Inflammatory macrophage treated with lipopolysaccharide for 4 hours (primary cell): ENCODE measurements around the gene EYS.

Source experiments
- DNase-seq: peaks from one replicate; pipeline ENCODE4 v3.0.0-alpha.2; 2020

The EYS gene

DNA sequence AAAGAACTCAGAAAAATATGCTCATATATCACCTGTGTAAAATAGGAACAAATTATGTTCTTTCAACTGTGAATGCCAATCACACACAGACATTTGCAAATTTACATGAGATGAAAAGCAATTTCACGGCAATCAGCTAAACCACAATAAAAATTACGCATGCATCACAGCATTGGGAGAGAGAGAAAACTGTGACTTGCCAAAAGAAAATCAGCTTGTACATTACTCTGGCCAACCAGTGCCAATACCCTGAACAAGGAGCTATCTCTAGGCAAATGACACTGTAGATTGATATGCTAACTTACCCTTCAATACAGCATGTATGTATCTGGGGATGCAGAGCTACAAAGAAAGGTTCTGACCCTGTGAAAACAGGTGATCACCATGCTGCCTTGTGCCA, 515.6 kb downstream of the EYS start:
- no peak for DNase-seq

DNA sequence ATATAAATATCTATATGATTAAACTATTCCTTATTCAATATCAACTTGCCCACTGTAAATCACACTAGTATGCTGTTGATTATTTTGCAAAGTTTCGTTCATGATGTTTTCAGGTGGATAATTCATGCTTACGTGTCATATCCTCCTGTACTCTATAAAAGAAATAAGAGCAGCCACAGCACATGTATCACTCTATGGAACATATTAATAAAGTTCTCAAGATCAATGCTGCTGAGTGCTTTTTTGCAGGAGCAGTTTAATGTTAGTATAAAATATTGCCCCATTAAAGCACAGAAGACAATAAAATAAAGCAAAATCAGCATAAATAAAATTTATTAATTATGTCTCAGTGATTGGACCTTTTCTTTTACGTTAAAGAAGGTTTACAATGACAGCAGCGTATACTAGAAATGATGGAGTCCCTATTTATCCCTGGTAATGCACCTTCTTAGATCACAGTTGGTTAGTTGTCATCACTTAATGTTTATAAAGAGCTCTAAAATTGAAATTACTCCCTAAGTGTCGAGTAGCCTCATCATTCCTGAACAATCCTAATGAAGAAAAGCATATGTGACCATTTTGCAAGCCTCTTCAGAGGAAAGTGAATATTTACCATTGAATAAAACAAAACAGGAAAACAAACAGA, 517.7 kb downstream of the EYS start:
- DNase-seq = no peak

DNA sequence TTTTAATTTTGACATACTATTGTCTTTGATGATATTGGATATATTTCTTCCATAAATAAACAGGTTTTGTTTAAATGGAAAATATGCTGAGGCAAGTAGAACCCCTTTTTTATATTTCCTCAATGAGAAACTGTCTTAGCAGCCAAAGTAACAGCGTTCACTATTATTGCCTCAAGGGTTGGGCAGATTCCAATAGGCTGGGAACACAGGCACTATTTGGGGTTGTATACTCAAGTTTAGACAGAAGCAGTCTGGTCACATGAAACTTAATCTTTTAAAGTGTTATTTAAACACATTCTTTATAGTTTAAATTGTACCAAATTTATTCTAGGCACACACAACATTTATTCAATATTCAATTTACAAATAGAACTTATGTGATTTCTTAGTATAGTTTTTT, 520.2 kb downstream of the EYS start:
- no peak for DNase-seq

DNA sequence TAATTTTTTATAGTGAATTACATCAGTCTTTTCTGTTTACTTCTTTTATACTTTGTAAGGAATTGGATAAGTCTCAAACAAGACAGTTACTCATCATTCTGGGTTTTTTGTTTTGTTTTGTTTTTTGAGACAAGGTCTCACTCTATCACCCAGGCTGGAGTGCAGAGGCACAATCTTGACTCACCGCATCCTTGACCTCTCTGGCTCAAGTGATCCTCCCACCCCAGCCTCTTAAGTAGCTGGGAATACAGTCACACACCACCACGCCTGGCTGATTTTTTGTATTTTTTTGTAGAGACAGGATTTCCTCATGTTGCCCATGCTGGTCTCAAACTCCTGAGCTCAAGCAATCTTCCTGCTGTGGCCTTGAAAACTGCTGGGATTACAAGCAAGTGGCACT, 524.3 kb downstream of the EYS start:
- DNase-seq = no peak

DNA sequence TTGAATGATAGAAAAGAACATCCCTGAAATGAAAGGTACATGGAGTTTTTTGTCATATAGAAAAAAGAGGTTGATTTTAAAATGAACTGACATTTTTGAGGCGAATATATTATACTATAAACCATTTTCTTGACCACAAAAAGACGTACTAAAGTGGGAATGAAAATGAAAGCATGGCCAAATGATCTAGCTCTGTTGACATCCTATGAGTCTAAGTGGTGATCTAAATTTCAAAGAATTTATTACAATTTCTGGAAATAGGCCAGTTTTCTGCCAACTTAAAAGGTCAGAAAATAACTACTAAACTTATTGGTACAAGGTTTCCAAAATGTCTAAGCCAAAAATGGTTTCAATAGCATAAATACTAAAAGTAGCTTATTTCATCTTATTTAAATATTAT, 536.8 kb downstream of the EYS start:
- no peak for DNase-seq

DNA sequence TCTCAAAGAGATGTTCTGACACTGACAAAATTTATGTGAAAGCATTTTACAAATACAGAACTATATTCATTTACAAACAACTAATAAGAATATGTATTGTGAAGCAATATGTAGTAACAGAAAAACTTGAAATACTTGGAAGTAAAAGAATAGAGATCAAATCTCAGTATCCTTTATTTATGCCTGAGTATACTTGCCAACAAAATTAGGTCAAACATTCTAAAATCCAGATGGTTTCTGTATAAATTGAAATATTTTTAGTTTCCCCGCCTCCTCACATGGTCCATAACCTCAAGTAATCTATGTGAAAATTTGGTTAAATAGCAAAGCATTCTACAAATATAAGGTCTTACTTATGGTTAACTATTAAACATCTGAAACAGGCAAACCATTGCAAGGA, 545.4 kb downstream of the EYS start:
- no peak for DNase-seq

DNA sequence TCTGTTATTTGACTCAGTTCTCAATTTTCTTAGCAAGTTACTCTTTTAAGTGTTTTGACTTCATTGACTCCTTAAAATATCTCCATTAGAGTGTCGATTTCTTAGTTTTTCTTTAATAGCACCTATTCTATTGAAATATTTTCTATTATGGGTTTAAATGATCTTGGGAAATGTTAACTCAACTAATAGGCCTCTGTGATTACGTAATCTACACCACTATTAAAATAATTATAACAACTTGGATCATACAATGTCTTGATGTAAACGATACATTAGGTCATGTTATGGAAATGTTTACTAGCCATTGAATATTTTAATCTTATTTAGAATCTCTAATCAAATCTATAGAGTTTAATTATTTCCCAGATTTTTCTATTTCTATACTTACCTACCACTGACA, 550.0 kb downstream of the EYS start:
- no peak for DNase-seq

DNA sequence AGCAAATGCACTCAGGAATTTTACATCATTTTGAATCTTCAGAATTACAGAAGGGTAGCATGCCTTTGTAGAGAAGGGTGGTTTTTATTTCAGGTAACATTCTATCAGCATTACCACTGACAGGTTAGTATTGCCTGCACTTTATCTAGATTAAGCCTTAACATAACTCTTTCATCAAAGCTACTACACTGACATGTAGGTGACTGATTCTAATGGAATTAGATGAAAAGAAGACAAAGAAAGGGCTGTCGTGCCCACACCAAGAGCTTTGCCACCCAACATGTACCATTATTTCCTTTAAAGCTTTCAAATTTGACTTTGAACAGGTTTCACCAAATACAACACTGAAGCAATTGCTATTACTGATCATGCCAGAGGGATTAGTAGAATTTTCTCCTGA, 551.9 kb downstream of the EYS start:
- no peak for DNase-seq

DNA sequence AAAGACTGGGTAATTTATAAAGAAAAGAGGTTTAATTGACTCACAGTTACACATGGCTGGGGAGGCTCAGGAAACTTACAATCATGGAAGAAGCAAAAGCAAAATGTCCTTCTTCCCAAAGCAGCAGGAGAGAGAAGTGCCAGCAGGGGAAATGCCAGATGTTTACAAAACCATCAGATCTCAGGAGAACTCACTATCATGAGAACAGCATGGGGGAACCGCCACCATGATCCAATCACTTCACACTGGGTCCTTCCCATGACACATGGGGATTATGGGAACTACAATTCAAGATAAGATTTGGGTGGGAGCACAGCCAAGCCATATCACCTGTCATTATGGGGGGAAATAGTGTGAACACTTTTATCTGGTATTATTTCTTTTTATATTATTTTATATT, 557.2 kb downstream of the EYS start:
- DNase-seq = no peak

DNA sequence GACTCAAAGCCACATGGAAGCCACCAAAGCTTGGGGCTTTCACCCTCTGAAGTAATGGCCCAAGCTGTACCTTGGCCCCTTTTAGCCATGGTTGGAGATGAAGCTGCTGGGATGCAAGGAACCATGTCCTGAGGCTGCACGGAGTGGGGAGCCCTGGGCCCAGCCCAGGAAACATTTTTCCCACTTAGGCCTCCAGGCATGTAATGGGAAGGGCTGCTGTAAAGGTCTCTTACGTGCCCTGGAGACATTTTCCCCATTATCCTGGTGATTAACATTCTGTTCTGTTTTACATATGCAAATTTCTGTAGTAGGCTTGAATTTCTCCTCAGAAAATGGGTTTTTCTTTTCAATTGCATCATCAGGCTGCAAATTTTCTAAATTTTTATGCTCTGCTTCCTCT, 558.2 kb downstream of the EYS start:
- no peak for DNase-seq

DNA sequence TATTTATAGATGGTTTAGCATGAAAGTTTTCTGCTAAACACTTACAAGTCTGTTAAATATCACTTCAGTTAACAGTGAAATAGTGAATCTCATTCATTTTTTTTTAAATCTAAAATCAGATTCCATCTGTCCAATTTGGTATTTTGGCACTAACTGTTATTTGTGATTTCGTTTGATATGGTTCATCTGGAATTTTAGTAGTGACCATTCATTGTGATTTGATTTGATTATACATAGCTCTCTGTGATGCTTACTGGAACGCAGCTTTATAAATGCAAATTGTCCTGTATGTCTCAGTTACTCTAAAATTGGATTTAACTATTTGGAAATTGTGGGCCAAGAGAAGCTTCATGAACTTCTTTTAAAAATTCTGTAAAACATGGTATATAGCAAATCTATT, 571.5 kb downstream of the EYS start:
- DNase-seq = no peak

DNA sequence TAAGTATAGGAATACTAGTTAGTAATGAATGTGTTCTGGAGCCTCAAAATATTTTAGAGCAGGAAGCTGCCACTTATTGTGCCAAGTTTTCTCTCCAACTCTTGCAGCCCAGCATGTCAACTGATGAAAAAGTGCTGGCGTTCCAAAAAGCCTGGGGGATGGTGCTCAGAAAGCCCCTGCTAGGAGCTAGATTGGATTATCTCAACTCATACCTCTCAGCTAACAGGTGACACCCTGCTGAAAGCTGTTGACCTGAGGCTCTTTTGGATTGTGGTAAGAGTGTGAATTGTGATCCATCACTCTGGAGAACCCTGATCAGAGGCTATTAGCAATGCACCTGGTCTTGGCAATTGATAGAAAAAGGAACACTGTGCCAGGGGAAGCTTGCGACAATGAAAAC, 580.4 kb downstream of the EYS start:
- DNase-seq = no peak

DNA sequence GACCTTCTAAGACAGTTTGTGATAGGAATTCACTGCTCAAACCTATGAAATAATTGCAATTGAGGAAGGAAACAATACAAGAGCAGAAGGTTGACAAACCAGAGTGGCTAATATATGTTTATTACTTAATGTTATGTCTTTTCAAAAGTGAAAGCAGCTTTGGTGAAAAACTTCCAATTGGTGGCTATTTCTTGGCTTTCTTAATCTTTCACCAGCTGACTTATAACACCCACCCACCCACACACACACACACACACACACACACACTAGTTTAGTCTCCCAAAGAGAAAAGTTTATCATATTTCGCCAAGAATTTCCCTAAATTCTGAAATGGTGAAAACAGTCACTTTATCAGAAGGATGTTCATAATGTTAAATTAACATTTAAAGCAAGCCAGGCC, 583.5 kb downstream of the EYS start:
- peak; percentile 2 for DNase-seq

DNA sequence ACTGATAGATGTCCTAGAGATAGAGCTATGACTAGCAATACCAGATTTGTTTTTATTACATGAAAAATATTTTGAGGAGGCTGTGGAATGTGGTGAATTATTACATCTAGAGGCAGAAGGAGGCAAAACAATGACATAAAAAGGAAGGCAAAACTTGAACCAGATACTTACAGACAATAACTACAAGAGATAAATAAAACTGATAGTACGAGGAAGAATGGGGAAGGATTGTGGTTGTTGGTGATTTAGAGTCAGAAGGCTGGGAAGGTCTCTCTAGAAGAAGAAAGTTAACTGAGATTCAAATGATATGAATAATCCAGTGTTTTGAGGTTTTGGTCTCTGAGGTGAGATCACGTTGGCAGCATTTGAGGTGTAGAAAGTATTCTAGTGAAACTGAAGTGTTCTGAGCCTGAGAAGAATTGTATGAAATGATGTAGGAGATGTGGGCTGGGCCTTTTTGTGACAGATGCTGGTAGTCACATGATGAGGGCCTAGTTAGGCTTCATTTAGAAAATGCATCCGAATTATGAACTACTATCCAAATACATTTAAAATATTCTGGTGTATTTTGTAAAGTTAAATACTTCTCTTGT, 589.1 kb downstream of the EYS start:
- DNase-seq = no peak

DNA sequence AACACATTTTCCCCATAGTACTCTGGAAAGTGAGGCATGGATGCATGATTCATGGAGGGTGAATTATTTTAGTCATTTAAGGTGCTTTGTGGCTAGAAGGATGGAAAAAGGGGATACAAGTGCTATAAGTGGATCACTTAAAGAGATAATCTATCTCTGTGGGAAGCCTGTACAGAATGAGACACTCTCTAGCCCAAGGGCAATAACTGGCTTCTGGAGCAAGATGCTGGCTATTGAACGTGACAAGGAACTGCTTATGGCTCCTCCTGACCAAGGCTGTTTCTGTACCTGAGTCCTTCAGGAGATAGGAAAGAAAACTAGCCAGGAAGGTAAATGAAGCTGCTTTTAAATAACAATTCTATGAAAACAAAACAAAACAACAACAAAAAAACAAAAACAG, 590.7 kb downstream of the EYS start:
- DNase-seq = no peak

DNA sequence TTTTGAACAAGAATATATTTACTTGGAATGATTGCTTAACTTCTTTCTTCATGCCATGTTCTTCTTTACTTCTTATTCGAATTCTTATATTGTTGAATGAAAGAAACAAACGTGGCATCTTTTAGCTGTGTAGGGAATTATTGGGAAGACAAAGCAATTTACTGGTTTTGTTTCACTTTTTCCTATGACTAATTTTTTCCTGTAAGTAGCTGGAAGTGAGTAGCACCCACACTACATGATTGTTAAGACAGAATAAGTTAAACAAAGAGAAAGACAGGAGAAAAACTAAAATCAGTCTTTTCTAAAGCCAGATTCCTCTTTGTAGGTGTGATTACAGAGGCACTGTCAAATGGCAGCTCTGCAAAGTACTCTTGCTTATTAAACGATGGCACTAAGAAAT, 593.4 kb downstream of the EYS start:
- no peak for DNase-seq

DNA sequence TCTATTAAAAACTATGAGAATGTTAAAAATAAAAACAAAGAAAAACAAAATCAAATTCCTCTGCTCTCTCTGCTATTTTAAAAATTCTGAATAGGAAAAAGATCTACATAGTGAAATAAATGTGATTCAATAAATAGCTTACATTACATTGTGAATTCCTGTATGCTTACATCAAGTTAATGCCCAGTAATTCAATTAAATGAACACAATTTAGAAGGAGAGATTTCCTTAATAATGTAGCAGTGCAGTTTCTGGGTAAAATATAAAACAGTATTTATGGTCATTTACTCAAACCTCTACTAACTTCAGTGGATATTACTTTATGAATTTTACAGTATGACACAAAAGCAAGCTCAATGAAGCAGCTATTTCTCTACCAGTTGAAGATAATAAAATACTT, 594.6 kb downstream of the EYS start:
- DNase-seq = no peak

DNA sequence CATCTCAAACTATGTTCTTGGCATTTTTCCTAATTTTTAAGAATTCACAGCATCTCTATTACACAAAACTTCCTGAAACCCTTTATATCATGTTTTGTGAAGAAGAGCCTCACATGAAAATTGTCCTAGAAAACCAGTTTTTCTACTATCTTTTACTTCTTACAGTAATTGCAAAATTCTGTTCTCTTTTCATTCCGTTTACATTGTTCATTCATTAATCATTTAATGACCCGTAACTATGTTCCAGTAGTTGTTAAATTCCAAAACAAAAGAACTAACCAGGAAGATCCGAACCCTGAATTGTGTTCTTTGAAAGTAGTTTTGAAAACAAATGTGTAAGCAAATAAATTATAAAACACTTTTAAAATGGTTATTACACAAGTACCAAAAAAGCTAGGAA, 597.0 kb downstream of the EYS start:
- DNase-seq = no peak

DNA sequence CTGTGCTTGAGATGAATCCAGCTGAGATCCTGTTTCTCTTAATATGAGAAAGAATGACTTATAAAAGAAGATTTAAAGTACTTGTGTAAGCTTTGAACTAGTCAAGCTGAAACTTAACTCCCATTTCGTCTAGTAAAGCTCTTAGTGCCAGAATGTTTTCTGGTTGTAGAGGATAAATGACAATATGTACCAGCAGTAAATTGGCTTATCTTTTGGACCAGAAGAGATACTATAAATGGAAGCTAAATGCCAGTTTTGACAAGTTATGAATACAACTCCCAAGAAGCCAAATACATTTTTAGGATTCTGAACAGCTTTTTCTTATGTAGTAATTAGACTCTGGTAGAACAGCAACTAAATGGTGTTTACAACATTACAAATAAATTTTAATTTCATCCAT, 608.7 kb downstream of the EYS start:
- no peak for DNase-seq

DNA sequence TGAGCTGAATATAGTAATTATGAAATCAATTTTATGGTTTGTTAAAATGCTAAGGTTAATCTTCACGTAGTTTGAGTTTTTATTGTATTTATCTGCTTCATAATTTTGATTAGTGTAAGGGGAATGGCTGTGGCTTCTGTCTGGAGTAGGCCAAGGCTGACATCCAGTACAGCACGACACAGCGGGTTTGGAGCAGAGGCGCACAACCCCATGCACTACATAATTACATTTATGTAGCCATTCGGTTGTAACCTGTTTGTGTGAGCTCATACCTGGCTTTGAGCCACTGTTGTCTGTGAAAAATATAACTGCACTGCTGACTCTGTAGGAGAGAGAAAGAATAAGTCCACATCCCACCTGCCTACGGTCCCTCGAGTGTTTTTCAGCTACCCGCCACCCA, 615.5 kb downstream of the EYS start:
- no peak for DNase-seq

DNA sequence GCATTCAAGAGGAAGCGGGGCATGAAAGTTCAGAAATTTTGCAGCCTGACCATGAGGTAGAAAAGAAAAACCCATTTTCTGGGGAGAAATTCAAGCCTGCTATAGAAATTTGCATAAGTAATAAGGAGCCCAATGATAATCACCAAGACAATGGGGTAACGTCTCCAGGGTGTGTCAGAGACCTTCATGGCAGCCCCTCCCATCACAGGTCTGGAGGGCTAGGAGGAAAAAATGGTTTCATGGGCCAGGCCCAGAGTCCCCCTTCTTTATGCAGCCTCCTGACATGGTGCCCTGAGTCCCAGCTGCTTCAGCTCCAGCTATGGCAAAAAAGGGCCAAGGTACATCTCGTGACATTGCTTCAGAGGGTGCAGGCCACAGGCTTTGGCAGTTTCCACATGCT, 618.5 kb downstream of the EYS start:
- no peak for DNase-seq

DNA sequence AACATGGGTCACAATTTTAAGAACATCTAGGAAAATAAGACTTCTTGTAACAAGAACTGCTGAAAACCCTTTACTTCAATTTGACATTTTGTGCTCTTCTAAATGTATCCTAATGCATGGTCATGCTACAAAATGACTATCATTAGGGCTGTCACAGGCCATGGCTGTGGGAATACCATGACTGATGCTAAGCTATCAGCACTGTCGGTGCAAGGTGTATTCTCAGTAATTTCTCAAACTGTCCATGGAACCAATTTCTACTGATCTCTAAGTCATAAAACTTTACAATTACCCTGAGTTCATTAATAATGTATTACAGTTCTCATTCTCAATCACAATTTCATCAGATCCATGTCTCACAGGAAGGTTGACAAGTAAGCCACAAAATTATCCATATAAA, 625.3 kb downstream of the EYS start:
- DNase-seq = no peak

DNA sequence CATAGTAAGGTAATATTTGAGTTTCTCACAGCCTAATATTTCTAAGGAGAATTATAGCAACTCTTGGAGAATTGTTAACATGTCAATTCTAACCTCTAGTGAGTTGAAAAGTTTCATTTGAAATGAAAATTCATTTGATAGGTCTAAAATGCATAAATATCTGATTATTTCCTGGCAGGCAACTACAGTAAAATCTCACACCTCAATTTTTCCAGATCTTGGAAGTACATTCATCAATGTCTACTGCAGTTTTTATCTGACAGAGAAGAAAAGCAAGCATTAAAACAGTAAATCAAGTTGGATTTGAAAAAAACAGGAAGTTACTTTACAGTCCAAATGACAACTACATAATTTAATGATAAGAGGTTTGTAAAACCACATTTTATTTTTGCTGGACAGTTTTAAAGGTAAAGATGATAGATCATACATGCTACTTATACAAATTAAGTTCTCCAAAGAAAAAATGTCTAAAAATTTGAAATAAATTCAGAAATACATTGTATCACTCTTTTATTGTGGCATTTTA, 631.3 kb downstream of the EYS start:
- DNase-seq = no peak

DNA sequence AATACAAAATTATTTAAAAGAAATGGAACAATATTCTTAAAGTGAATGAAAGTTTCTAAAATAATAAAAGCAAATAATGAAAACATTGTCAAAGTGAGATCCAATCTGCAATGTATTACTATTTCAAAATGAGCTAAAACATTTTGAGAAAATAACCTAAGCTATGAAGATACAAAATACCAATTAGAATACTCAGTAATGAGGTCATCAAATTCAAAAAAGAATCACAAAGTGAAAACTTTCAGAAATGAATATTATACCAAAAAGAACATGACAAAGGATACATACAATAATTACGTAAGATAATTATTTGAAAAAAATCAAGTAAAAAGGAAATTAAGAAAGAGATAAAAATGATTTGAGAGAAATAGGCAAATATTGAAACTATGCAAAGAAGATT, 634.5 kb downstream of the EYS start:
- no peak for DNase-seq

DNA sequence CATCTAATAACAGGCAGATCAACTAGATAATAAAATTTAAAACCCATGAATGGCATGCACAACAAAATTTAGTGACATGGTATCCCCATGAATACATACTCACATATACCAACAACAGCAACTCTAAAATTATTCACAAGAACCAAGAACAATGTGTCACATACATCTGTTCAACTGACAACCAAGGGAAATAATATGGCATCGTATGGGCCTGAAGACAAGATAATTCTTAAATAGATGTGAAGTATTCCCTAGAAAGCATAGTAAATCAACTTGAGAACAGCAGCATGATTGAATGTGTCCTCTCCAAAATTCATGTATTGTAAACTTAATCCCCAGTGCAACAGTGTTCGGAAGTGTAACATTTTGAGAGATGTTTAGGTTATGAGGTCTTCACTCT, 635.5 kb downstream of the EYS start:
- DNase-seq = no peak
